GM18867 (cell line): ENCODE data around the gene SRP14.
"Not testable (repeated sequence)": the region's sequence is repeated elsewhere in the genome, so short reads cannot be mapped to it uniquely, and the experiment has no call there.

Experiments
- ATAC-seq: cut with Tn5 transposase; IDR thresholded peaks from one replicate; pipeline ENCODE4 v1.9.1; 2021; ENCODE audit warnings: mild to moderate bottlenecking, moderate library complexity; ENCODE audit not compliant: unreplicated experiment

The SRP14 gene

DNA sequence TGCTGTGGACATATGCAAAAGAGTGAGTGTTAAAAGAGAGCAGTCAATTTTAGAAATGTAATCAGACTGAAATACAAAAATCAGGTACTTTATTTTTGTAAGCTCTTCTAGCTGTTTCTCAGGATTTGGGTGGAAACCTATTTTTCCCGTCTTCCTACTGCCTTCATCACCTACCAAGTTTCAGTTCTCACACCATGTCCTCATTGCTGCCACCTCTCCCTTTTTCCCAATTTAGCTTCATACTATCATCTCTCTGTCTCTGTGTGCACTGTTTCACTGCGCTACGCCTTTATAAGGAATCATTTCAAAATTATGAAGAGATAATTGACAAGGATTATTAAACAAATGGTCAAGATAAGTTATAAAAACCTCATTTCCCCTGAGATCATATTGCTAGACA is 7.7 kb downstream of the SRP14 start:
- ATAC-seq: no peak

DNA sequence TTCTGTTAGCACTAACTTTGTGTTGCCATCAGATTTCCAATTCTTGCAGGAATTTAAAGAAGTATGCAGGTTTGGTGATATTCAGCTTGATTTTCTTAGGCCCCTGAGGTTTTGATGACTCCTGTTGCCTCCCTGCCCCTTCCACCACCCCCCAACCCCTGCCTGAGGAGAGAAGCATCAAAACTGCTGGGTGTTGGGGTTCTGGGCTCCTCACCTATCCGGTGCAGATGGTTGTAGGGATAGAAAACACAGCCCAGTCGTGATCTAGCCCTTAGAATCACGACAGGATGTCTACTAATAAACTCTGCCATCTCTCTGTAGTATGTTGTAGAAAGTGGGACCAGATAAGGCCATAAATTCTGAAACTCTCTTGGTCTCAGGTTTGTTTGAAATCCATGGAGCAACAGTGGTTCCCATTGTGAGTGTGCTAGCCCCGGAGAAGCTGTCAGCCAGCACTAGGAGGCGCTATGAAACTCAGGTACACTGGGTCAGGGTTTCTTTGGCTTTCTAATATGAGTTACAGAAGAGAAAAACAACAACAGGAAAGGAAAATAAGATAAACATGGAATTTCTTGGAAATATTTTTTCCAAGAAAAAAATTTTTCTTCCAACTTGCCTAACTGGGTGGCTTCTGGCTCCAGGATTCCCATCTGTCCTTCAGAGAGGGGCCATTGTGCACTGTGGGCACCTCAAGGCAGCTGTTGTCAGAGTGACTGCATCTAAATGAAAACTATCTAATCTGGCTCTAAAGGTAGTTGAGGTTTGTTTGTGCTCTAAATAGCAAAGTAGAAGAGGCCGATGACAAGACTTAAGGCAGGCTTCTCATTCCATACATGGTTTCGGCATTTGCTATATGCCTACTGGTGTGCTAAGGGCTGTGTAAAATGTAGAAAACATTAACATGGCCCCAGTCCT is 8.7 kb downstream of the SRP14 start:
- ATAC-seq: no peak

DNA sequence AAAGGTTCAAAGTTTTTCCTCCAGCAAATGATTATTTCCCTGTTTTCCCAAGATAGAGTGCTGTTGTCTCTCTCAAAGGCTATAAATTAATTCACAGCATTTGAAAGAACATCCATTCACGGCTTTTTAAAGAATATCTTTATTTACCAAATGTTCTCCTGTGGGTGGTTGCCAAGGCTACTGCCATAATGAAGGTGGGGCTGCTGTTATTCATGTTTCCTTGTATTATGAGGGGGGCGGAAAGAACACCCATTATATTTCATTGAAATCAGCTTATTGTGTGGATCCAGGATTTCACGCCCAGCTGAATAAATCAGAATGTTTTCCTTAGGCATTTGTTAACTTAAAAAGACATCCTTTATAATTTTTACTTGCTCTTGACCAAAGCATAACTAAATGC is 10.1 kb downstream of the SRP14 start:
- no peak for ATAC-seq

DNA sequence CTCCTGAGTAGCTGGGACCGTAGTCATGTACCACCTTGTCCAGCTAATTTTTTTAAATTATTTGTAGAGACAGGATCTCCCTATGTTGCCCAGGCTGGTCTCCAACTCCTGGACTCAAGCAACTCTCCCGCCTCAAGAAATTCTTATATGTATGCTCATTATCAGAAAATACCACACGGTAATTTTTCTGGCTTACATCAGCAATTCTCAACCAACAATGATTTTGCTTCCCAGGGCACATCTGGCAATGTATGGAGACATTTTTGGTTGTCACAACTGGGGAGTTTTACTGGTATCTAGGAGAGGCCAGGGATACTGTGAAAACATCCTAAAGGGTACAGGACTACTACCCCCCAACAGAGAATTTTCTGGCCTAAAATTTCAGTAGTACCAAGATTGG is 10.8 kb downstream of the SRP14 start:
- no peak for ATAC-seq

DNA sequence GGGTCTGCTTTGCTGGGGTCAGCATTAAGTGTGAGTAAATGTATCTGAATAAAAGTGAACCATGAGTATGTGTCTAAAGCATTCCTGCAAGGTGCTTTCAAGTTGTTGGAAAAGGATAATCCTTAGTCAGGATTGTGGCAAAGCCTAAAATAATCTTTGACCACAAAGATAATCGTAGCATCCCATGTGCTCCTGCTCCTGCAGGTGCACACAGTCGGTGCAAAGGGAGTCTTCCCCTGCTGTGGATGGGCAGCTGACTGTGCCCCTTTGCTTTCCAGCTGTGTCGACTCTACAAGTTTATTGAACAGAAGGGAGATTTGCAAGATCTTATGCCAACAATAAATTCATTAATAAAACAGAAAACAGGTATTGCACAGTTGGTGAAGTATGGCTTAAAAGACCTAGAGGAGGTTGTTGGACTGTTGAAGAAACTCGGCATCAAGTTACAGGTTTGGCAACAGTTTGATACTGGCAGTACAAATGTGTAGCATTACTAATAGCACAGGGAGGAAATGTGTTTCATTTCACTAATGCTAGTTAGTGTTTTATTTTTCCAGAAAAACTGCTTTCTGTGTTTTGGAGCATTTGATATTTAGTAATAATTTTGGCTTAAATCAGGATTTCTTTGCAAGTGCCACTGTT is 22.6 kb downstream of the SRP14 start:
- no peak for ATAC-seq

DNA sequence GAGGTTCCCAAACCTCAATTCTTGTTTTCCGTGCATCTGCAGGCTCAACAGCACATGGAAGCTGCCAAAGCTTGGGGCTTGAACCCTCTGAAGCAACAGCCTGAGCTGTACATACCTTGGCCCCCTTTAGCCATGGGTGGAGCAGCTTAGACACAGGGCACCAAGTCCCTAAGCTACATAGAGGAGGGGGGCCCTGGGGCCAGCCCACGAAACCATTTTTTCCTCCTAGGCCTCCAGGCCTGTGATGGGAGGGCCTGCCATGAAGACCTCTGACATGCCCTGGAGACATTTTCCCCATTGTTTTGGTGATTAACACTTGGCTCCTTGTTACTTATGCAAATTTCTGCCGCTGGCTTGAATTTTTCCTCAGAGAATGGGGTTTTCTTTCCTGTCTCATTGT is 24.6 kb downstream of the SRP14 start:
- no peak for ATAC-seq

DNA sequence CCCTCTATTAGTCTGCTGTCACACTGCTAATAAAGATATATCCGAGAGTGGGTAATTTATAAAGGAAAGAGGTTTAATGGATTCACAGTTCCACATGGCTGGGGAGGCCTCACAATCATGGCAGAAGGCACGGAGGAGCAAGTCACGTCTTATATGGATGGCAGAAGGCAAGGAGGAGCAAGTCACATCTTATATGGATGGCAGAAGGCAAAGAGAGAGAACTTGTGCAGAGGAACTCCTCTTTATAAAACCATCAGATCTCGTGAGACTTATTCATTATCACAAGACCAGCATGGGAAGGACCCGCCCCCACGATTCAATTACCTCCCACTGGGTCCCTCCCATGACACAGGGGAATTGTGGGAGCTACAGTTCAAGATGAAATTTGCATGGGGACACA is 25.6 kb downstream of the SRP14 start:
- ATAC-seq: not testable (repeated sequence)

DNA sequence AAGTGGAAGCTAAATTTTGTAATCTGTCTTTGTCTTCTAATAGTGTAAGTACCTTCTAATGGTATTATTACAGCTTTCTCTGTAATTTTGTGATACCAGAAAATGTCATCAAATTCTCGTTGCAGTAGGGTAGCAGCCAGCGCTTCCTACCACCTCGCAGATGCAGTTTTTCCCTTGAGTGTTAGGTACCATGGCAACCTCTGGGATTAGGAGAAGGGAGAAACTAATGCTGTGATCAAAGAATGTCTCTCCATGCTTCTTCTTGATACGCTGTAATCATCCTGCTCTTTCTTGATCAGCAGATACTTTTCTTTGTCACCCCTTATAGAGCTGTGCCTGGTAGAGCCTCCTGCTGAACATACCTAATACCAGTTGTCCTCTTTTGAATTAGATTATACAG is 27.7 kb downstream of the SRP14 start:
- ATAC-seq: no peak

DNA sequence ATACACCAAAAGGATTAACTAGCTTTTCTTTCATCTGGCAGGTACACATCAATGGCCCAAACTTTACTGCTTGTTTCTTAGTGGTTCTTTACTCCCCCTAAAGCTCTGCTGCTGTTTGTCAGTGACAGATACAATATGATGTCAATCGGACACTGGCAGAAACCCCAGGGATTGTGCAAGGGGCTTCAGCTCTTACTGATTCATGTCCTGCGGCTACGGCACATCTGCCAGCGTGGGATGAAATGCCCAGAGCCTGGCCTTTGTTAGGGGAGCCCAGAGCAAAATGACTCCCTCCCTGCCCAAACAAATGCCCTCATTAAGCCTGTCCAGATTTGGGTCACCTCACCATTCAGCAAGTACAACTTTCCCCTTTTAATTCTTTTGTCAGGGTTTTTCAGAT is 28.3 kb downstream of the SRP14 start:
- ATAC-seq: no peak

DNA sequence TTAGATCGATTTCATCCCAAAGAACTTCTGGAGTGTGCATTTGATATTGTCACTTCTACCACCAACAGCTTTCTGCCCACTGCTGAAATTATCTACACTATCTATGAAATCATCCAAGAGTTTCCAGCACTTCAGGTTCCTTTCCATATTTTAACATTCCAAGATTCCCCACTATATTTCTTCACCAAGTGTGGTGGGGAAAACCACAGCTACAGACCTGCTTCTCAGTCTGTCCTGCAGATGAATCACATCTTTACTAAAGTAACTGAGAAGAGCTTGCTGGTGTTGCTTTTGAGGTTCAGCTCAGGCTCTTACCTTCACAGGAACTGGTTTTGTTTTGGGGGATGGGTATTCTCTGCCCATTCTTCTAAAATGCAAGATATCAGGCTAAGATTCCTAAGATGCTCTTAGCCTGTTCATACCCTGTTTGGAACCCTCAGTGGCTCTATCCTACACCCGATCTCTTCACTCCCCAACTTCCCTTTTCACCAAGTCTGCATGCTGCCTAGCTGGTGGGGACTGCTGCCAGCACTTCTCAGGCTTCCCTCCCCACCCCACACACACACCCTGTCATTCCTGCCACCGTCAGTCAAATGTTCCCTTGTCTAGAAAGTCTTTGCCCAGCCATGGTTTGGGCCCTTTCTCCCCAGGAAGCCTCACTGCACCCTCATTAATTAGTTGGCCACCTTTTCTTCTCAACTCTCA is 30.8 kb downstream of the SRP14 start:
- ATAC-seq: no peak

DNA sequence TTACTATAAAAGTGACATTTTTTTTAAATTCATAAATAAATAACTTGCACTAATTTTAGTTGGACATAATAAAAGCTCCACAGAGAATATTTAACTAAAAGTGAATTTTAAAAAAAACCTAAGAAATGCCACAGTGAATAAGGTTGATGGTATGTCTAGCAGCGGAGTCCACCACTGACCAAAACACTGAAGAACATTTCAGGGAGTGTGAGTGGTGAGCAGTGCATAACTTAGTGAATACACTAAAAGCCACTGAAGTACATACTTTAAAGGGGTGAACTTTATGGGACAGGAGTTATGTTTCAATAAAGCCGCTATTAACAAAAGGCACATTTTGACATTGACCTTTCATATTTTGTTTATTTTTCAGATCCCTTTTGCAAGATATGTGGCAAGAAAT is 32.3 kb downstream of the SRP14 start:
- no peak for ATAC-seq

DNA sequence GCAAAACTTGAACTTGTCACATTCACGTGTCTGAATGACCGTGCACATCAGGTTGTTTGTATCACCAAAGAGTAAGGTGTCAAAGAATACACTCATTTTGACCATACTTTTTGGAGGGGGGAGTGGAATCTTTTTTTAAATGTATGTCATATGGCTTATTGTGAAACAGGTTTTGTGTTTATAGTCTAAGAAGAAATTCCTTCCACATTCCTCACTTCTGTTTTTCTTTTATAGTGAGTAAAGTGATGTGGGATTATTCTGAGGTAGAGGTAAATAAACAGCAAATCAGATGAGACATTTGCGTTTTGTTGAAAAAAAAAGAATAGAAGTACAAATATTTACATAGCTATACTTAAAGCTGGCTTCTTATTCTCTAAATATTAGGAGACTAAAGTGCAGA is 33.0 kb downstream of the SRP14 start:
- no peak for ATAC-seq

DNA sequence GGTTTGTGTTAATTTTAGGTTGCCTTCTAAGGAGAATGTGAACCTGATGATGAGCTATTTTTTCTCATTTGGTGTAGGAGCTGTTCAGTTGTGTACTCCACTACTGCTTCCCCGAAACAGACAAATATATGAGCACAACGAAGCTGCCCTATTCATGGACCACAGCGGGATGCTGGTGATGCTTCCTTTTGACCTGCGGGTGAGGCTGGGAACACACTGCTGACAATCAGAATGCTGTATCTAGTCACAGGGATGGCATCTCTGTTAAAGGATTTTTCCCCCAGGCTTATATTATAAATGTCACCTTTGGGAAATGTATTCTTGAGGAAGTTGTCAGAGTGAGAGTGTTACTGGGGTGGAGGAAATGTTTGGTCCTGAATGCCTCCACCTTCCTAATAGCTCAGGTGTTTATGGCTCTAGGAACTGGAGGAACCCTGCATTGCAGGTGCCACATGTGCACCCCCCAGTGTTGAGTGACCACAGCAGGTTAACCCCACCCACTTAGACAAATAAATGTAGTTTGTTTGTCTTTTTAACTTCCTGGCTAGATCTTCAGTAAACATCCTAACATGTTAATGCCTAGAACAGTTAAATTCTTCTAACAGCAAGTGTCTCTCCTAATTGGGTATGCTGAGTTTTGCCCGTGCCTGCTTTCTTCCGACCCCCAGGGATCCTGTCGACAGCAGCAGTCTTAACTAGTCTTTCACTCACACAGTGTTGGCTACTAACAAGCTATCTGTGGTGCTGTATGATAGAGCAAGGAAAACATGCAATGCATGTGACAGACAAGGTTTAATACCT is 35.7 kb downstream of the SRP14 start:
- ATAC-seq: no peak

DNA sequence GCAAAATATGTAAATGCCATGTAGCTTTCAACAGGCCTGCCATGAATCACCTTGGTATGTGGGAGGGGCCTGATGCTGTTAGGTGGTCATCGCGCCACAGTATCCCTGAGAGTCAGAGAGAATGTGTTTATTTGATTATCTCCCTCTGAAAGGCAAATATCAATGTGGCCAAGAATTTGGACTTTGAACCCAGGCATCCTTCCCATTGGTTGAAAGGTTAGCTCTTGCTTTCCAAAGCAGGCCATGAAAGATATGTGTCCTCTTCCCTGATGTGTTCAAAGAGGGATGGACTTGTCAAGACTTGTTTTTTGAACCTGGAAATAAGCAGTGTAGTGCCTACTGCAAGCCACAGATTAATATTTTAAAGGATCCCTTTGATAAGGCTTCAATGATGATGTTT is 36.7 kb downstream of the SRP14 start:
- ATAC-seq: no peak

DNA sequence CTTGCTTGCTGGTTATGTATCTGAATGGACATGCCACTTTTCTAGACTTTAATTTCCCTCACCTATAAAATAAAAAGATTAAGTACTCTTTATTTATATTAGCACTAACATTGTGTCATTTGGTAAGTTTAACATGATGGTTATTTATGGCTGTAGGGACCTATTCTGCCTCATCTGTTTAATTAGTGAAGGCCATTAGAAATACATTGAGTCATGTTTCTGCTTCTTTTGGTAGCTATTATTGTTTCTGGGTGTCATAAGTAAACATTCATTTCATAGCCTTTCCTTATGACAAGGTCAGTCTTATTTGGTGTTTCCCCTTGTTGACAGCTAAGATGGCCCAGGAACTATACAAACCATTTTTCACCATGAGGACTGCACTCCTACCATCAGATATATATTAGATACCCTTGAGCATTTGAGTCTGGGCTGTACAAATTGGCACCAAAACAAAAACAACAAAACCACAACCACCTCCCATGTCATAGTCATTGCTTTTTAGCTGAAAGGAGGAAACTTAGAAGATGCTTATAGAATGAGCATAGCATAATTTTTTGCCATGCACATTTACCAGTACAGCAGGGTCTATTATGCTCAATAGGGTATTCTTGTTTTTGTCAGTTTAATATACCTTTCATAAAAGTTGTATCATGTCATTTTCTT is 39.3 kb downstream of the SRP14 start:
- no peak for ATAC-seq

DNA sequence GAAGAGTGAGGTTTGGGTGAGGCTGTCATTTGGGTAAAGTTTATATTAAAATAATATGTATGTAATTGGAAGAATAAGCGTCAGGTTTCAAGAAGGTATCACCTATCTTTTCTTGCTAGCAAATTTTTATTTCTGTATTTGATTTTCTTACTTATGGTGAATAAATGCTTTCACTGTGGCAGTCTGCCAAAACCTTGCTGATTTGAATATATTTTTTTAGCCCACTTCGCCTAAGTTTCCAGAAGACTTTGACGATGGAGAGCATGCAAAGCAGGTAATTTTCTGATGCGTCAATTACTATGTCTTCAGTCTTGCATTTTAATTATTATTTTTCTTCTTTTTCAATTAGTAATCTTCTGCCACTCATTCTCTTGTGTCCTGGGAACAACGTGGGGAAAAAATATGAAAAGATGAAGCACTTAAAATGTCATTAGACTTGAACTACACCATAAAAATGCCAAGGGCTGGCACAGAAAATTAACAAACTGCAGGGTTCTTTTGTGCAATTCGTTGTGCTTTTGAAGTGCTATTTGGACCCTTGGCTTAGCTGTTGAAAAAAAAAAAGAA is 40.4 kb downstream of the SRP14 start:
- no peak for ATAC-seq

DNA sequence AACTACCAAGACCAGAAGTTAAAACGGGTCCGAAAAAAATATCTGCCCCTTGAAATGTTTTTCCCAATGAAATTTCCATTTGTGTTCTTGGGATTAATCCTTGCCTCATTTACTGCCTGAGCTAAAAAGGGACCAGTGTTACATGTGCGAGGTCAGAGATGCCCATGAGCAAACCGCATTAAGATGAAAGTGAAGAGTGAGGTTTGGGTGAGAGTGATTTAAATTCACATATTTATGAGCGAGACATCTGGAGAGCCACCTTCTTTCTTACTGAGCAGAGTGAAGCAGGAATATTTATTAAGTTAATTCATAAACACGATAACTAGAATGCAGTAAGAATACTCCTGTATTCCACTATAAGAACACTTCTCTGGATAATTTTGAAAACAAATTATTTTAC is 41.3 kb downstream of the SRP14 start:
- ATAC-seq: no peak

DNA sequence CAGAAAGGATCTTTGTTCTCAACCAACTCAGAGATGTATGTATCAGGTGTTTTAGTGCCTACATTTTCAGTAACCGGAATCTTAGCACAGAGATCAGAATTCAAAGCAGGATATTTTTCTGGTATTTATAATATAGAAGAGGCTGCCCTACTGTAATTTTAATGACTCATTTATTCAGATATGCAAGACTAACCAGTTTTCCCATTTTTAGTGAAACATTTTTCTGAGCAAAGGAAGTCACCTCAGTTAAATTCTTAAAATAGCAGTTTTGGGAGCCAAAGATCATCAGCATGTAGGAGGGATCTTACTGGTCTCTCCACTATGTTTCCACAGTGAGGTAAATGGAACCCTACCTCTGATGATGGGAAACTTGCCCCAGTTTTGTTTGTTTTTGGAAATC is 42.0 kb downstream of the SRP14 start:
- ATAC-seq: no peak

DNA sequence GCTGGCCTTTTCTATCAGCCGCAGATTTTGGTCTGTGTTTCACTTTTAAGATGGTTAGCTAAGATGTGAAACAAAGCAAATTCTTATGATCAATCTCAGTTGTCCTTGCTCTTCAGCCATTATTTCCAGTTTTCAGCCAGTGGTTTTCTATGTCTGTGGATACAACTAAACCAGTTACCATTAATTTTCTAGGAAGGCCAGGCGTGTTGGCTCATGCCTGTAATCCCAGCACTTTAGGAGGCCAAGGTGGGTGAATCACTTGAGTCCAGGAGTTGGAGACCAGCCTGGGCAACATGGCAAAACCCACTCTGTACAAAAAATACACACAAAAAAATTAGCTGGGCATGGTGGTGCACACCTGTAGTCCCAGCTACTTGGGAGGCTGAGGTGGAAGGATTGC is 42.8 kb downstream of the SRP14 start:
- not testable (repeated sequence) for ATAC-seq

DNA sequence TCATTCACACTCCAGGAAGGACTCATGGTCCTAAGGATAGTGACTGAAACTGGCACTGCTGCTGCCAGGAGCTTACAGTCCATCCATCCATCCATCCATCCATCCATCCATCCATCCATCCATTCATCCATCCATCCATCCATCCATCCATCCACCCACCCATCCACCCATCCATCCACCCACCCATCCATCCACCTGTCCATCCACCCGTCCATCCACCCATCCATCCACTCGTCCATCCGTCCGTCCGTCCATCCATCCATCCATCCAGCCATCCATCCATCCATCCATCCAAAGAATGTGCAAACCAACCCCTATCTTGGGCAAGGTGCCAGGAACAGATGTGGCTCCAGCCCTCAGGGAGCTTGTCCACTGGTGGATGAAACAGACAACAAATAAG is 46.0 kb downstream of the SRP14 start:
- ATAC-seq: not testable (repeated sequence)
